HG02884 (cell line): ENCODE measurements around the gene KCNQ1OT1.

Experiments
- ATAC-seq: cut with Tn5 transposase; IDR thresholded peaks from one replicate; pipeline ENCODE4 v1.9.1; 2021; ENCODE audit warnings: mild to moderate bottlenecking, moderate library complexity; ENCODE audit not compliant: unreplicated experiment

KCNQ1OT1 gene

DNA sequence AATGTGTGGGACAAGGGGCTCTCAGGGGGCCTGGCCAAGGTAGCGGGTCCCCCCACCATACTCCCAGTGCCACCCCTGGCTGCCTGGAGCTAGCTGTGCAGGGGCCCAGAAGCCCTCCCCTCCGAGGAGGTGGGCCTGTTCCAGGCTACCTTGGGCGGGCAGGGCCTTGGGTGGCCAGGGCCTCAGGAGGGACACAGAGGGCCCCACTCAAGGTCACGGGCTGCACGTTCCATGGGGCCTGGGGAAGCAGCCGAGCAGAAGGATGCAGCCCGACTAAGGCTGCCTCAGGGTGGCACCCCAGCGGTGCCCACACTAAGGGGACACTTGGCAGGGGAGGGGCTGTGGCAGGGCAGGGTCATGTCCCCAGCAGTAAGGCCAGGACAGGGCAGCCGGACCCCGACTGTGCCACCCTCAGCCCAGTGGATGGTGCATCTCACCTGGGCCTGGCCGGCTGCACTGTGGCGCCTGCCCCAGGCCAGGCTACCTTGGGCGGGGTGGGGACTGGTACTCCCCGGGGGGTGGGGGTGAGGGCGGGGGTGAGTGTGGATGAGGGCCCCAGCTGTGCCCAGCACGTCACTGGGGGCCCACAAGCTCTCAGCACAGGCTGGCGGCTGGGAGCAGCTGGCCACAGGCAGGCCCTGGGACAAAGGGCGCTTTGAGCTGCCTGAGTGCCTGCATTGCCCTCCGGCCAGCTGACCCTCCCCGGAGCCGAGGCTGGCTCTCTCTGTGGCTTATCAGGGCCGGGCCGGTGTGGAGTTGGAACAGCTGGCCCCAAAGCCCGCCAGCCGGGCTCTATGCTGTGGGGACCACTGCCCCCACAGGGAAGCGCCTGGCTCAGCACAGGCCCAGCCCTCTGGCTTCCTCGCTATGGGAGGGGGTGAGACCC is 137.9 kb downstream of the KCNQ1OT1 start:
- ATAC-seq = no peak

DNA sequence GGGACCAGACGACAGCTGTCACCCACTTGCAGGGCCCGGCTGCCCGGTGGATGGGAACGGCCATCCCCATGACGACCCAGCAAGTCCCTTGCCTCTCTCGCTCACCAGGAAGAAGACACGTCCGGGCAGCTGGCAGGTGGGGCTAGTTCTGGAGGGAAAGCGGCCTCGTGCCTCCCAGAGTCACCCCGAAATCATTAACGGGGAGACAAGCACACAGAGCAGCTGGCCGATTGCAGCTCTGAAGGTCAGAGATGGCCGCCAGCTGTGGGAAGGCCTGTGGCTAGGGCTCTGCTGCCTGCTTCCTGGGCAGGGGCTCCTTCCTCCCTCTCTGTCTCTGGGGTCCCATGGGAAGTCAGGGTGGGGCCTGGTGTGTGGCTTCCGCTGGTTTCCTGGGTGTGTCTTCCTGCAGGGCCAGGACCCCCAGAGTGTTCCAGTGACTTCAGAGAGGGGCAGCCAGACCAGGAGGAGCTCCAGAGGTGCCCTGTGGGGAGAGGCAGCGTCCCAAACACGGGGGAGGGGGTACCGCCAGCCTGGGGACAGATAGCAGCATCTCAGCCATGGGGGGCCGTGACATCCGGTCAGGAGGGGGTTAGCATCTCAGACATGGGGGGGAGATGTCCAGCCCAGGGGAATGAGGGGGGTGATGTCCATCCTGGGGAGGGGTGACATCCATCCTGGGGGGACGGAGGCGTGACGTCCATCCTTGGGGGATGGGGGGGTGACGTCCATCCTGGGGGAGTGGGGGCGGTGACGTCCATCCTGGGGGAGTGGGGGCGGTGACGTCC is 140.1 kb downstream of the KCNQ1OT1 start:
- no peak for ATAC-seq

DNA sequence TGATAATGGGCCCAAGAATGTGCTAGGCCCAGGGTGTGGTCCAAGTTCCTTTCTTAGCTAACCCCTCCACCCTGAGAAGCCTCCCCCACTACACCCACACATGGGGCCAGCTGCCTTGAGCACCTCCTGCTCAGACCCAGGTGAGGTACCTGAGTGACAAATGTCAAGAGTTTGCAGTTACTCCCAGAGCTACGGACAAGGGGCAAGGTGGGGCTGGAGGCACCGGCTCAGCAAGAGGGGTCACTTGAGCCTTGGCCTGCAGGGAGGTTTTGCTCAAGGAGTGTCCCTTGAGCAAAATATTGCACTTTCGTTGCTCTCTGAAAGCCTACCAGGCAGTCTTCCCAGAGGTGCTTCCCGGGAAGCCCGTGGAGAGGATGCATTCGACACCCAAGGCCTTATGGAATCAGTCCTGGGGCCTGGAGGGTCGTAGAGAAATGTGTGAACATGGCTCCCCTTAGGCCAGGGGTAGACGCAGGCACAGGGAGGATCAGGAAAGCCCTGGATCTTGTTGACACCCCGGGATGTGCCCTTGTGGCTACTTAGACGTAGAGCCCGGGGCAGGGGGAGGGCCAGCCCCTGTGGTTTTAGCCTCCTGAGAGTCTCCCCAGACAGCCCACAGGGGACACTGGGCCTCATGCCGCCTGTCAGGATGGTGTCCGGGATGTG is 140.8 kb downstream of the KCNQ1OT1 start:
- ATAC-seq = no peak

DNA sequence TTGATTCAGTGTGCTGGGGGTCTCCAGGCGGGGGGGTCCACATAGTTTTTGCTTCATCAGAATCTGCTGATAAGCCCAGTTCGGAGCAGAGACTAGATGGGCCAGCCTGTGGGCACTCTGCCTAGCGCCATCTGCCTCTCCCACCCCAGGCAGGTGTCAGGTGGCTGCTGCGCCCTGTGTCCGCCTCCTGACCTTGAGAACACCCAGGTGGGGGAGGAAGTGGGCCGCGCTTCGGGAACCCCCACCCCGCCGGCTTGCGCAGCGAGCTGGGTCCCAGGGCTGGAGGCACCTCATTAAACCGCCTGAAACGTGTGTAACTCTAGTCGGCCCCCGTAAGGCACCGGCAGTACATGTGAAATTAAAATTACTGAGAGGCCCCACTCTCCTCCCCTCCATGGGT is 141.4 kb downstream of the KCNQ1OT1 start:
- ATAC-seq = no peak
